GM19452 (cell line): ENCODE measurements around the gene OR5AU1.

Experiments used
- ATAC-seq: cut with Tn5 transposase; IDR thresholded peaks from one replicate; pipeline ENCODE4 v1.9.1; 2021; ENCODE audit not compliant: unreplicated experiment

OR5AU1 gene

GRCh38 chr14:21155963-21156362 is at the start of gene OR5AU1:
TSS of gene OR5AU1 (minus strand) at chr14:21156063. CDS start at chr14:21155872, 191 bp downstream.
- no peak for ATAC-seq

- ATAC-seq = no peak
Measured at GRCh38 chr14:21205026-21205677, 49.3 kb upstream of the OR5AU1 start.

- ATAC-seq = no peak
Measured at GRCh38 chr14:21204167-21205025, 48.5 kb upstream of the OR5AU1 start.

DNA sequence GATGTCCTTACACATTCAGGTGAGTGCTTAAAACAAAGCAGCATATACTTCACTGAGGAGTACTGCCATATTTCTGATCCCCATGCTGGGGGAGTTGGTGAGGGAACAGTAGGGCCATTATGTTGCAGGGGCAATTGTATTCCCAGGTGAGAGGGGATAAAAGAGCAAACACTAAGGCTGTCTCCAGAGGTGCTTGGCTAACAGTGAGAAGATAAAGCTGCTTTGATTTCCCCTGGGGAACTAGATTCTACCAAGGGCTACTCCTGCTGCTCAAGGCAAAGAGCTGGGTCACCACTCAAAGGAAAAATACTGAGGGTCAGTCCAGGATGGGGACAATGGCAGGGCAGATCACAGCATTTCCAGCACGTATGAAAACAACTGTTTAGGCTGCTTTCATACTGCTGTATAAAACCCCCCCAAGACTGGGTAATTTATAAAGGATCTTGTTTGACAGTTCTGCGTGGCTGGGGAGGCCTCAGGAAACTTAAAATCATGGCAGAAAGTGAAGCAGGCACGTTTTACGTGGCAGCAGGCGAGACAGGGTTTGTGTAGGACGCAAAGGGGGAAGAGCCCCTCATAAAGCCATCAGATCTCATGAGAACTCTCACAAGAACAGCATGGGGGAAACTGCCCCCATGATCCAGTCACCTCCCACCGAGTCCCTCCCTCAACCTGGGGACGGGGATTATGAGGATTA is 47.8 kb upstream of the OR5AU1 start:
- ATAC-seq = no peak

GRCh38 chr14:21202463-21203358 is 46.8 kb upstream of the OR5AU1 start:
- no peak for ATAC-seq

GRCh38 chr14:21201732-21202462 is 46.0 kb upstream of the OR5AU1 start:
- ATAC-seq = no peak

- no peak for ATAC-seq
Measured at GRCh38 chr14:21200752-21201461, 45.0 kb upstream of the OR5AU1 start.

- no peak for ATAC-seq
Measured at GRCh38 chr14:21199611-21200560, 44.0 kb upstream of the OR5AU1 start.

DNA sequence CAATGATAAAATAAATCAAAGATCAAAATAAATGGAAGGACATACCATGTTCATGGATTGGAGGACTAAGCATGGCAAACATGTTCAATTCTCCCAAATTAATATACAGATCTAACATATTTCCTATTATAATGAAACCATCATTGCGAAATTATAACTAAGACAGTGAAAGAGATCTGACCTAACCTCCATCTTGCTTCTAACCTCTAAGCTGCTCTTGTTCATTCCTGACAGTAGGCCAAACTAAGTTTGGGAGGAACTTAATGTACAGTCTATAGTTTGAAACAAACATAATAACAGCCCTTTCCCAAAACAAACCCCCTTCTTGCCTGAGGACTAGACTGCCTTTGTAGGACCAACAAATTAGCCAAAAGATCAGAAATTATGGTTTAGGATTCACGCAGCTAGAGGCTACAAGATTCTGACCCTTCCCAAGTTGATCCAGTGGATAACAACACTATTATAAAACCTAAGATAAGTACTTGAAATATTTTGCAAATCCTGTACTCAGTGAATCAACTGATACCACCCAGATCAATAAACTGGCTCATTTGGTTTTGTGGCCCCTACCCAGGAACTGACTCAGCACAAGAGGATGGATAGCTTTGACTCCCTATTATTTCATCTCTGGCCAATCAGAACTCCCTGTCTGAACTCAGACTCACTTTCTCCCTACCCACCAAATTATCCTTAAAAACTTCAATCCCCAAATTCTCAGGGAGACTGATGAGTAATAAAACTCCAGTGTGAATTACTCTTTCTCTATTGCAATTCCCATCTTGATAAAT is 41.7 kb upstream of the OR5AU1 start:
- ATAC-seq = no peak

DNA sequence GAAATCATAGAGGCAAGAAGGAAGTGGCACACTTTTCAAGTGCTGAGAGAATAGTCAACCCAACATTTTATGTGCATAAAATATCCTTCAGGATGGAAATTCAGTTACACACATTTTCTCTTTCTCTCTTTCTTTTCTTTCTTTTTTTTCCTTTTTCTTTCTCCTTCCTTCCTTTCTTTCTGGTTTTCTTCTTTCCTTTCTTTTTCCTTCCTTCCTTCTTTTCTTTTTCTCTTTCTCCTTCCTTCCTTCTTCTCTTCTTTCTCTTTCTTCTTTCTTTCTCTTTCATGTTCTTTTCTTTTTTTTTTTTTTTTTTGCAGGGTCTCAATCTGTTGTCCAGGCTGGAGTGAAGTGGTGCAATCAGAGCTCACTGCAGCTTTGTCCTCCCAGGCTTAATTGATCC is 38.7 kb upstream of the OR5AU1 start:
- ATAC-seq = no peak

DNA sequence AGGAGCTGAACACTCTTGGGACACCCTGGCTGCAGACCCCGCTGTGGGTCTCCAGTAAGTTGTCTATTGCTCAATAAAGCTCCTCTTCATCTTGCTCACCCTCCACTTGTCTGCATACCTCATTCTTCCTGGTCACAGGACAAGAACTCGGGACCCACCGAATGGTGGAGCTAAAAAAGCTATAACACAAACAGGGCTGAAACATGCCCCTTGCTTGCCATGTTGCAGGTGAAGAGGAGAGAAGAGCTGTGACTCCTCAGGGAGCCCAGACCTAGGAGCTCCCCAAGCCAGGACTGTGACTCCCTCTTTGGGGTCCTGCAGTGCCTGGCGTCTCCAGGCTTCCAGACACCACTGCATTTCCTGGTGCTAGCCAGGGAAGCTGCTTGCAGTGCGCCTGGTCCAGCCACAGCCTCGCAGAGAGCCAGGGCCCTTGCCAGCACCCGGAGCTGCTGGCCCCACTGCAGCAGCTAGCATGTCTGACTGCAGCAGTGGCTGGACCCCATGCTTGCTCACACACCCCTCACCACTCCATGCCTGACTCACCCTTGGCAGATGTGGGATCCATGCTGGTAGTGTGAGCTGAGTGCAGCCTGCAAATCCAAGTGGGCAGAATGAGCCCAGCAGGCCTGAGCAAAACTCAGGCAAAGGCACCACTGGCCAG is 37.1 kb upstream of the OR5AU1 start:
- ATAC-seq = no peak

DNA sequence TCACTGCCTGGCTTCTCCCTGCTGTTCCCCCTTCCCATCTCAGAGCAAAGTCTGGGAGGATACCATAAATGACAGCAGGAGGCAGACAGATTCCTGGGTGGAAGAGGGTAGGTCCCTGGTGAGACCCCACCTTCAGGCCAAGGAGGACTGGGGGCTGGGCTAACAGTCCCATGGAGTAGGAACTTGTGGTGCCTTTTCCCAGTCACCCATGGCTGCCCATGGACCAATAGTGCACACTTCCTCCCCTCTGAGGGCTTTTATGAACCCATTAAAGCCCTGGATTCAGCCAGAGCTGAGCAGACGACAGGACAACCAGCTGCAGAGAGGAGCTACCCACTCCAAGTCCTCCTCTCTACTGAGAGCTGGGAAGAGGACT is 36.6 kb upstream of the OR5AU1 start:
- no peak for ATAC-seq

DNA sequence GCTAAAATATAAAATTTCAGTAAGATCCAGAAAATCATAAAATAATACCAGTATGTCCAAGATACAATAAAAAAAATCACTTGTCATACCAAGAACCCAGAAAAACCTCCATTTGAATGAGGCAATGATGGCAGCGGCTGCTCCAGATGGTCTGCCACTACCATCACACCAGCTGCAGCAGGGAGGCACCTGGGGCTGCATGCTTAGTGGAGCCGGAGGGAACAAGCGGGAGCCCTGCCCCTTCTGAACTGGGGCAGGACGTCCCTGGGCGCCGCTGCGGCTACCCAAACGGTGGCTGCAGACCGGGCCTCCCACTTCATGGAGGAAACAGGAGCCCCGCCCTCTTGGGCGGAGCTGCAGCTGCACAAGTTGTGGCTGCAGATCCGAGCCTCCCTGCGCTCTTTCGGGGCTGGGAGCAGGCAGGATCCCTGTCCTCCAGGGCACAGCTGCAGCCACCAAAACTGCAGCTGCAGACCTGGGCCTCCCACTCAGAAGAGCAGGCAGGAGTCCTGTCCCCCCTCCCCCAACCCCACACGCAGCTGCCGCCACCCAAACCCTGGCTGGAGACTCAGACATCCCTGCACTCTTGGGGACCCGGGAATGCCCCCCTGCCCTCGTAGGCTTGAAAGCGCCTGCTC is 36.1 kb upstream of the OR5AU1 start:
- ATAC-seq = peak; percentile 91

DNA sequence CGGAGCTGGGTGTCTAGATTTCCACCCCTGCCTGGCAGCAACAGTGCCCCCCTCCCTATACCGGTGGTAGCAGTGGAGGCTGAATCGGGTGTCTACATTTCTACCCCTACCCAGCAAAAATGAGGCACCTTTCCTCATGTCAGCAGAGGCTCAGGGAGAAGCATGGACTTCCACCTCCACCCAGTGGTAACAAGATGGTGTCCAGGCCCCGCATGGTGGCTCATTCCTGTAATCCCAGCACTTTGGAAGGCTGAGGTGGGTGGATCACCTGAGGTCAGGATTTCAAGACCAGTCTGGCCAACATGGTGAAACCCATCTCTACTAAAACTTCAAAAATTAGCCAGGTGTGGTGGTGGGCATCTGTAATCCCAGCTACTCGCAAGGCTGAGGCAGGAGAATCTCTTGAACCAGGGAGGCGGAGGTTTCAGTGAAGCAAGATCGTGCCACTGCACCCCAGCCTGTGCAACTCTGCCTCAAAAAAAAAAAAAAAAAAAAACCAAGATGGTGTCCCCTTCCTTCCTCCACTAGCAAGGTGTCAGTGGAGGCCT is 35.5 kb upstream of the OR5AU1 start:
- ATAC-seq = no peak

DNA sequence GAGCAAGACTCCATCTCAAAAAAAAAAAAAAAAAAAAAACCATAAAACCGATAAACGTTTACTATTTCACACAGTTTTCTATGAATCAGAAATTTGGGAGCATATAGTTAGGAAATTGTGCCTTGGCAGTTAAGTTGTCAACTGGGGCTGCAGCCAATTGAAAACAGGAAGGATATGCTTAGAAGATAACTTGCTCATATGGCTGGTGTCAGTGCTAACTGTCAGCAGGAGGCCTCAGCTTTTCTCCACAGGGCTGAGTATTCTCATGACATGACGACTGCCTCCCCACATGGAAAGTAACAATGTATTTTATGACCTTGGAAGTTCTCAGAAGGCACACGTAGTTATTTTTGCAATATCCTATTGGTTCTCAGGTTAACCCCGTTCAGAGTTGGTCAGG is 29.6 kb upstream of the OR5AU1 start:
- no peak for ATAC-seq

DNA sequence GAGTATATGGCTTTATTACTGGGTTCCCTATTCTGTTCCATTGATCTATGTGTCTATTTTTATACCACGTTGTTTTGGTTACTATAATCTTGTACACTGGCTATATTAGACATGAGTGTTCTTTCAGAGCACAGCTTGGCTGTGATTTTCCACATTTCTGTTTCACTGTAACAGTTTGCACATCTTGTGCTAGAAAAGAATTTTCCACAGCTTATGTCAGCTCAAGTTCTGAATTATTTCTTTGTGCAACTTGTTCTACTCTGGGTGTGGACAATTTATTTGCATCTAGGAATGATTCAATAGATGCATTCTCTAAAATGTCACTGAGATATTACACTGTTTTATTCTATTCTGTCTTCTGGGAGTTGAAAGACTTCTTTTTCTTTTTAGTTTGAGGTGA is 28.4 kb upstream of the OR5AU1 start:
- ATAC-seq = no peak
